GM11168 (cell line): Measurements from ENCODE around the gene TEX19.

ENCODE experiments used
- in situ Hi-C: fragments of 300-500 bp; cut with MboI; formaldehyde crosslinking; loops from one replicate; pipeline ENCODE4 v1.12.0; 2022; ENCODE audit warnings: low sequenced_read_pairs; ENCODE audit not compliant: unreplicated experiment

Gene TEX19

DNA sequence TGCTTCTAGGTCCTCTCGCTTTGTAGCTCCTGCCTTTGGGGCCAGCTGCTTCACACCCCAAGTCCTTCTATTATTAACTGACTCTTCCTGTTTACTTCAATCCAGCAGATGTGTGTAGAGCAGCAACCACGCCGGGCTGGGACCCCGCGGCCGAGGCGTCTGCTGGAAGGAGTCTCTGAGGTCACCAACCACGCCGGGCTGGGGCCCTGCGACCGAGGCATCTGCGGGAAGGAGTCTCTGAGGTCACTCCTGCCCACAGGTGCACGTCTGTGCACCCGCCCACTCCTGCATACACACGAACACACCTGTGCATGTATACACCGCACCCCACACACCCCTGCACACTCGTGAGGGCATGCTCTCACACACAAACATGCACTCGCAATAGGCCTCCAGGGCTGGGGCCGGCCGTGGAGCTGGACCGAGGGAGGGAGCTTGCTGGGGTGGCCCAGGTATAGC lies 7.8 kb upstream of the TEX19 start:
- in situ Hi-C loops = no loop called here

GRCh38 chr17:82351713-82352488 lies 7.1 kb upstream of the TEX19 start:
- in situ Hi-C loops = no loop called here

DNA sequence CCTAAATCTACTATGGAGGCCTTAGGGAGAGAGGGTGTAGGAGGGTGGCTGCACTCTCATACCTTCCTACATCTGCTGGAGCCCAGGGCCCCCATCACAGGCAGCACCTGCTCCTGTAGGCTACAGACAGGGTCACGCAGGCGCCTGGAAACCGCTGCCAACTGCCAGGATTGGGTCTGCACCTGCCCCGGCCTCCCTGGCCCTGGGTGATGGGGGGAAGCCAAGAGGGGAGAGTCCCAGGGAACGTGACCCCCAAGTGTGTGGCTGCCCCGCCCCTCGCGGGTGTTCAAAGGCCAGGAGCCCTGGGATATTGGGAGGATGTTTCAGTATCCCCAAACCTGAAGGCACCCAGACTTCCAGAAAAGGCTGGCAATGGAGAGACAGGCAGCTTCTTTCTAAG lies 5.6 kb upstream of the TEX19 start:
- in situ Hi-C loops = no loop called here

DNA sequence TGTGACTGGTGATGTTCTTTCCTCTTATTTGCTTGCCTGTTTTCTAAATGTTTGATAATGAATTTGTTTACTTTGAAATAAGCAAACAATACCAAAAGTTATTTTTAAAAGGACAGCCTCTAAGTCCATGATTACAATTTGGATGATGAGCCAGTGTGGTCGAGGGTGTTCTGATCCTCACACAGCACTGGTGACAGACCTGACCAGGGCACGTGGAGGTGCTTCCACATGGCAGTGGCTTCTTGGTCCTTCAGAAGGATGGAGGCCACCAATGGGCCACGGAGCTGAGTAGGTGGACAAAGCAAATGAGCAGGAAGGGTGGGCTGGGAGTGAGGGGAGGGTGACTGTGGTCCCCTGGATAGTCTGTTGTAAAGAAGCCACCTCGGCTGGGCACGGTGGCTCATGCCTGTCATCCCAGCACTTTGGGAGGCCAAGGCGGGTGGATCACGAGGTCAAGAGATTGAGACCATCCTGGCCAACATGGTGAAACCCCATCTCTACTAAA lies 4.2 kb upstream of the TEX19 start:
- in situ Hi-C loops = loop anchor here (5.0 kb wide), 1 partner anchor 62 kb away; the partner anchor contains the start of genes HEXD and OGFOD3

GRCh38 chr17:82355770-82356427 lies 3.1 kb upstream of the TEX19 start:
- in situ Hi-C loops = loop anchor here (5.0 kb wide), 1 partner anchor 61 kb away; the partner anchor contains the start of genes HEXD and OGFOD3

DNA sequence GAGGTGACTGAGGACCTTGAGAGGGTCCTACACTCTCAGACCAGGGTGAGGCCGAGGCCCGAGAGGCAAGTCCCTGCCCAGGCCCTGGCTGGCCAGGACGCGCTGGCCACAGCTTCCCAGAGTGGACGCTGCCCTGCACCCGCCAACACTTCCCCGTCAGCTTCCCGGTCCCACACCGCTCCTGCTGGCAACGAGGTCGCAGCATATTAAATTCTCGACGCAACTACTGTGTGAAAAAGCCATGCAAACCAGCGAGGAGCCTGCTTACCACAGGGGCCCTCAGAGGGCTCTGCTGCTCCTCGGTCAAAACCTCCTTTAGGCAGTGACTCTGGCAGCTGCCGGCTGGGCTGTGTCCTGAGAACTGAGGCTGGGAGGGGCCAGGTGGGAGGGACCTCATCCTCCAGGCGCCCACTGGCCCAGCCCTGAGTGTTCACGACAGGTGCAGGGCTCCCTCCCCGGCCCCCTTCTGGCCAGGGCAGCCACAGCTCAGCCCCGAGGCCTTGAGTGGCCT lies 2.1 kb upstream of the TEX19 start:
- in situ Hi-C loops = loop anchor here (5.0 kb wide), 1 partner anchor 60 kb away; the partner anchor contains the start of genes HEXD and OGFOD3

DNA sequence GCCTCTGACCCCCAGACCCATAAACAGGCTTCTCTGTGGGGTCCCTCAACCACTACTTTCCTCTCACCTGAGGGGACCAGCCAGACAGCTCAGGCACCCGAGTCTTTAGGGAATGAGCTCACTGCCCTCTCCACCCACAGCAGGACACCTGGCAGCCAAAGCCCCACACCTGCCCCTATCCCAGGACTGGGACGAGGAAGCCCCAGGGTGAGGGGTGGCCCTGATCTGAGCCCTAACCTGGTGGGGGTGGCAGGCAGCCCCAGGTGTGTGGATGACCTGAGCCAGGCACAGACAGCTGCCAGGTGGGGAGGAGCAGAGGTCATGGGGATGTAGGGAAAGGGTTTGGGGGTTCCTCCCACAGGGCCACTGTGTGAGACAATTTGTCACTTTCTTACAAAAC lies 1.7 kb upstream of the TEX19 start:
- in situ Hi-C loops = loop anchor here (5.0 kb wide), 1 partner anchor 60 kb away; the partner anchor contains the start of genes HEXD and OGFOD3

DNA sequence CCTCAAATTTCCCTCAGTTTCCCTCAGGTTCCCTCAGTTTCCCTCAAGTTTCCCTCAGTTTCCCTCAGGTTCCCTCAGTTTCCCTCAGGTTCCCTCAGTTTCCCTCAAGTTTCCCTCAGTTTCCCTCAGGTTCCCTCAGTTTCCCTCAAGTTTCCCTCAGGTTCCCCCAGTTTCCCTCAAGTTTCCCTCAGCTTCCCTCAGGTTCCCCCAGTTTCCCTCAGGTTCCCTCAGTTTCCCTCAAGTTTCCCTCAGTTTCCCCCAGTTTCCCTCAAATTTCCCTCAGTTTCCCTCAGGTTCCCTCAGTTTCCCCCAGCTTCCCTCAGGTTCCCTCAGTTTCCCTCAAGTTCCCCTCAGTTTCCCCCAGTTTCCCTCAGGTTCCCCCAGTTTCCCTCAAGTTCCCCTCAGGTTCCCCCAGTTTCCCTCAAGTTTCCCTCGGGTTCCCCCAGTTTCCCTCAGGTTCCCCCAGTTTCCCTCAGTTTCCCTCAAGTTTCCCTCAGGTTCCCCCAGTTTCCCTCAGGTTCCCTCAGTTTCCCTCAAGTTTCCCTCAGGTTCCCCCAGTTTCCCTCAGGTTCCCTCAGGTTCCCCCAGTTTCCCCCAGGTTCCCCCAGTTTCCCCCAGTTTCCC lies 516 bp downstream of the TEX19 start:
- in situ Hi-C loops = loop anchor here (5.0 kb wide), 1 partner anchor 58 kb away; the partner anchor contains the start of genes HEXD and OGFOD3

DNA sequence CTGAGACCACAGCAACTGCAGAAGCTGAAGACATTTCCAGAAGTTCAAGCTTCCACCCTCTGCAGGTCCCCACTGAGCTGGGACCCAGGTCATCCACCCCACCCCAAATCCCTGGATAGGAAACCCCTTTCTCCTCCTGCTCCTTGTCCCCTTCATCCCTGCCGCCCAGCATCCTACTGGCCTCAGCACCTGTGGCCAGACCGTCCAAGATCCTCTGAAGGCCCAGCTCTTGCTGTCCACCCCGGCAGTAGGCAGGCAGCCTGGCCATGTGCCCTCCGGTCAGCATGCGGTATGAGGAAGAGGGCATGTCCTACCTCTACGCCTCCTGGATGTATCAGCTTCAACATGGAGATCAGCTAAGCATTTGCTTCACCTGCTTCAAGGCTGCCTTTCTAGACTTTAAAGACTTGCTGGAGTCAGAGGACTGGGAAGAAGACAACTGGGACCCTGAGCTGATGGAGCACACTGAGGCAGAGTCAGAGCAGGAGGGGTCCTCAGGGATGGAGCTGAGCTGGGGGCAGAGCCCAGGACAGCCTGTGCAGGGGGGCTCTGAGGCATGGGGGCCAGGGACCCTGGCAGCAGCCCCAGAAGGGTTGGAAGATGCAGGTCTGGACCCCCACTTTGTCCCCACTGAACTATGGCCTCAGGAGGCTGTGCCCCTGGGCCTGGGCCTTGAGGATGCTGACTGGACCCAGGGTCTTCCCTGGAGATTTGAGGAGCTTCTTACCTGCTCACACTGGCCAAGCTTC lies 3.0 kb downstream of the TEX19 start:
- in situ Hi-C loops = no loop called here

DNA sequence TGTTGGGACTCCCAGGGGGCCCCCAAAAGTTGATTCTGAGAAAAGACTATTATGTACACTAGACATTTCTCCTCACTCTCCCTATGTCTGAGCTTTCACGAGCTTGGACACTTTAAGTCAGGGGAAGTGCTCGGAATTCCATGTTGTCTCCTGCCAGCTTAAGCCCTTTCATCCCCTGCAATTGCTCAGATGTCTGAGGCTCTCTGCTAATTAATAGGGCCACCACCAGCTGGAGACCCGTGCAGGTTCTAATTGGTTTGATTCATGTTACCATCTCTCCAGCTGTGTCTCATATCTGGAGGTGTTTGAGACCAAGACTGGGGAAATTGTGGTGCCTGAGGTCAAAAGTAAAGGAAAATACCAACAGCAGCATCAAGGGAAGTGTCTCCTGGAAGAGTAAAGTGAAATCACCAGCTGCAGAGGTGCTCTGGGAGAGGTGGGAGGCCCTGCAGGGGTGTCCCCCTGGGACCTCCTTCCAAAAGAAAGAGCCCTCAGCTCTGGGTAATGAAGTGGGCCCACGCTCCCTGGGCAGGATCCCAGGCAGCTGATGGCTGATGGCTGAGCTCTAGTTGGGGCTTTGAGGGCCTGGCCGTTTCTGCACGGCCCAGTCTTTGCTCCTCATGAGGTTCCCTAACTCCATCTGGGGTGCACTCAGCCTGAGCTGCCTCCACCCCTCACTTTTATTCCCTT lies 6.7 kb downstream of the TEX19 start:
- in situ Hi-C loops = no loop called here

DNA sequence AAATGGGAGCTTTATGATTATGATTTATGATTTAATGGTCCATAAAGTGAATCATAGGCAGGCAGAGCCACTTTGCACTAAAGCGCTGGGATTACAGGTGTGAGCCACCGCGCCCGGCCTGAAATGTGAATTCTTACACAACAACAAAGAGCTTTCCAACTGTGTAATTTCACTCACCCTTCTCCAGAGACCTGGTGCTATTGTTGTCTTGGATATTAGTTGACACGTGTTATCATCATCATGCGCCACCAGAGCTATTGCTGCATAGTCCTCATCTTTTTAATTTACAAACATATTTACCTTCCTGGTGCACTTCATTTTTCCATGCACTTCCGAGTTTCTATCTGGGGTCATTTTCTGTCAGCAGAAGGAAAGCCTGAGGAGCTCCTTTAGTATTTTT lies 7.7 kb downstream of the TEX19 start:
- in situ Hi-C loops = no loop called here

- in situ Hi-C loops = no loop called here
Measured at GRCh38 chr17:82367724-82368524, 8.9 kb downstream of the TEX19 start.

DNA sequence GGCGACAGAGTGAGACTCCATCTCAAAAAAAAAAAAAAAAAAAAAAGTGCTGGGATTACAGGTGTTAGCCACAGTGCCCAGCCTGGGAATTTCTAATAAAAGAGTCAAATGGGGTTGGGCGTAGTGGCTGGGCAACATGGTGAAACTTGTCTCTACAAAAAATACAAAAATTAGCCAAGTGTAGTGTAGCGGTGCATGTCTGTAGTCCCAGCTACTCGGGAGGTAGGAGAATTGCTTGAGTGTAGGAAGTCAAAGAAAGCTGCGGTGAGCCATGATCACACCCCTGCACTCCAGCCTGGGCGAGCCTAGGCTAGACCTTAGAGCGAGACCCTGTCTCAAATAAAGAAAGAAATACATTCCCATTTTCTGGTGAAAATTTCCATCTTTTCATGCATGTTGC lies 10.2 kb downstream of the TEX19 start:
- in situ Hi-C loops = no loop called here

- in situ Hi-C loops = no loop called here
Measured at GRCh38 chr17:82370471-82371332, 11.7 kb downstream of the TEX19 start.

DNA sequence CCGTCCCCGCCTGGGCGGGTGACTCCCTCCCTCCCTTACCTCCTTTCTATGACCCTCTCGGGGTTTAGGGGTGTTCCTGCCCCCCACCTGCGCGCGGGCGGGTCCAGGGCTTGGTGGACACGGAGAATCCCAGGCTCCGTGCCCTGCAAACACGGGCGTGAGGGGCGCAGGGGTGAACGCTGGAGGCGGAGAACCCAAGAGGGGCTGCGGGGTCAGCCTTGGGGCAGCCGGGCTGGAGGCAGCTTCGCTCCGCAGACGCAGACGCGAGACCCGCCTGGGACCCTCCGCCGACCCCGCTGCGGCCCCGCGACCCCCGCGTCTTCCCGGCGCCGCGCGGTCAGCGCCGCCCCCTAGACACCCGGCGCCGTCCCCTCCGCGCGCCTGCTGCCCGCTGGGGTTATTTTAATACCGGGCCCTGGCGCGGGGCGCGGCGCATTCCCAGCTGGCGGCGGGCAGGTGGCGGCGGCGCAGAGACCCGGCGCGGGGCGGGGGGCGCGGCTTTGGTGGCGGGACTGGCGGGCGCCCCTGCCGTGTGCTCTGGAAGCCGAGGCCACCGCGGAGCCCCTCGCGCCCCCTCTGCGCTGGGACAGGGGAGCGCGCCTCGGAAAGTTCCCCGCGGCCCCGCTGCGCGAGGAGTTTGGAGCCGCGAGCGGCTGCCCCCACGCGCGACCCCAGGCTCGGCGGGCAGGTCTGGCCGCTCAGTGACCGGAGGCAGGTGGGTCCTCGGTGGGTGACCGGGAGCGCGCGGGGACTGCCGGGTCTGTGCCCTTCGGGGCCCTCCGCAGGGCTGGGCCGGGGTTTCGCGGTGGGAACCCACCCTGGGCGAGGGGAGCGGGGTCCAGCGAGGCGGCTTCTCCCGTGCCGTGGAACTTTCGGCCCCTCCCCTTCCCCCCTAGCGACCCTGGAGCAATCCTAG lies 12.5 kb downstream of the TEX19 start, which contains the start of gene UTS2R:
UTS2R (plus strand) TSS at position 433 of the 916 bp plus-strand sequence. CDS start 2,560 bp downstream, outside the sequence.
- in situ Hi-C loops = no loop called here
